ENCODE measurements around the gene COX4I2. TPM values are rescaled to one million over a fixed set of nuclear protein-coding genes. Genes with fewer than 3 reads are reported as not detected.

Gene COX4I2
- total RNA-seq: not detected in 2 replicates

- no peak within 1 kb of the TSS for H3K4me3 Mint-ChIP-seq
- no peaks in the 10 kb centered on the region for H3K9me3 Mint-ChIP-seq
- ChIA-PET POLR2A (no interaction called here), CTCF (no interaction called here)
- no peak for TF ChIP-seq CTCF (IDR thresholded peaks at IDR 0.05)
- no peak for DNase-seq
- ATAC-seq (ENCODE audit: low read depth): no peak
- peaks cover 5% of the 10 kb centered on the region for H3K27me3 Mint-ChIP-seq
- H3K27ac Mint-ChIP-seq: no peak within 1 kb of the TSS
- intact Hi-C loops (cut with micrococcal nuclease): no loop called here
- H3K36me3 Mint-ChIP-seq (ENCODE audit: low read depth): no peaks in the 10 kb centered on the region
- H3K4me1 Mint-ChIP-seq: no peaks in the 10 kb centered on the region
Measured at GRCh38 chr20:31637660-31638059, at the start of gene COX4I2. Gene COX4I2 (plus strand): TSS chr20:31637912. CDS start chr20:31639018, 1,106 bp downstream.

- POLR2A ChIA-PET: no interaction called here
- Mint-ChIP-seq H3K4me3 (no peak overlapping the region), H3K27ac (no peak overlapping the region), H3K36me3 (ENCODE audit: low read depth) (no peaks in the 10 kb centered on the region), H3K27me3 (peaks cover 15% of the 10 kb centered on the region), H3K4me1 (peaks cover 8% of the 10 kb centered on the region), H3K9me3 (no peaks in the 10 kb centered on the region)
- no peak for ATAC-seq (ENCODE audit: low read depth)
- no peak for DNase-seq
- CTCF ChIA-PET: interaction anchor here (1.3 kb wide), 1 partner anchor 22 kb away, joined by 3 read pairs; no protein-coding TSS in a partner anchor
- no peak for TF ChIP-seq CTCF (IDR thresholded peaks at IDR 0.05)
- intact Hi-C loops (cut with micrococcal nuclease): no loop called here
Measured at GRCh38 chr20:31590717-31591225, 46.9 kb upstream of the COX4I2 start.

GRCh38 chr20:31593221-31594001, 44.3 kb upstream of the COX4I2 start:
- no peak for DNase-seq
- Mint-ChIP-seq H3K4me3 (no peak overlapping the region), H3K36me3 (ENCODE audit: low read depth) (no peaks in the 10 kb centered on the region), H3K27ac (no peak overlapping the region), H3K27me3 (peaks cover 8% of the 10 kb centered on the region), H3K4me1 (peaks cover under 1% of the 10 kb centered on the region), H3K9me3 (no peaks in the 10 kb centered on the region)
- ChIA-PET CTCF (no interaction called here), POLR2A (no interaction called here)
- intact Hi-C loops (cut with micrococcal nuclease): no loop called here
- no peak for ATAC-seq (ENCODE audit: low read depth)
- TF ChIP-seq CTCF (IDR thresholded peaks at IDR 0.05): no peak

GRCh38 chr20:31594002-31594557, 43.6 kb upstream of the COX4I2 start:
- peaks cover 2% of the 10 kb centered on the region for H3K27me3 Mint-ChIP-seq
- no peak for TF ChIP-seq CTCF (IDR thresholded peaks at IDR 0.05)
- intact Hi-C loops (cut with micrococcal nuclease): no loop called here
- CTCF ChIA-PET: no interaction called here
- no peak for ATAC-seq (ENCODE audit: low read depth)
- no peak for DNase-seq
- POLR2A ChIA-PET: interaction anchor here (0.5 kb wide), 1 partner anchor 14 kb away, joined by 5 read pairs; no protein-coding TSS in a partner anchor
- H3K4me3 Mint-ChIP-seq: no peak overlapping the region
- H3K36me3 Mint-ChIP-seq (ENCODE audit: low read depth): no peaks in the 10 kb centered on the region
- no peaks in the 10 kb centered on the region for H3K9me3 Mint-ChIP-seq
- H3K27ac Mint-ChIP-seq: no peak overlapping the region
- H3K4me1 Mint-ChIP-seq: no peaks in the 10 kb centered on the region

Data from activated B cell treated with CpG ODN at 0.5 μM for 24 hours (primary cell).